Measurements from ENCODE around the gene CCDC158. TPM values are rescaled to one million over a fixed set of nuclear protein-coding genes. Genes with fewer than 3 reads are reported as not detected.

CCDC158 gene
- total and polyA plus RNA-seq, 2 donors (not counting 1 experiment from before 2014, with no cell fraction given): not detected

DNA sequence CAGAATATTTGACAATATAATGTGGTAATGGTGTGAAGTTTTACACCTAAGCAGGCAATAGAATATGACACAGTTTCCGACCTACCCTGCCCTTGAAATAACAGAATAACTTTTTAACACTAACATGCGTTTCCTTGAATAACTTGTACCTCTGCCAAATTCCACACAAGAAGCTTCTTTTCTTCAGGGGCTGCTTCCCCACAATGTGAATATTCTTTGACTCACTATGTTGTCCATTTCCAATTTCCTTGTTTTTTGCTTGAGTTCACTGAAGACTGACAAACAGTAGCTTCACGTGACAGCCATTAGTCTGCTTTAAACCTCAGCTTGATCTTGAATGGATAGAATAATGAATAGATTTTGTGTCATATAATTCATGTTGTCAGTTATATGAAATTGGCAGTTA, 28.4 kb upstream of the CCDC158 start:
- no peak for TF ChIP-seq EZH2 (IDR thresholded peaks at IDR 0.05; ENCODE audit: borderline replicate concordance, insufficient read depth, low read depth, low read length, poor library complexity, severe bottlenecking)
- 92% methylated on average over 2 of the region's 3 CpGs for WGBS (ENCODE audit: insufficient coverage)
- H3K4me3 Mint-ChIP-seq: no peak overlapping the region

GRCh38 chr4:76448211-76448610, 27.3 kb upstream of the CCDC158 start:
- ChIA-PET CTCF (interaction anchor here (1.2 kb wide), 1 partner anchor 16 kb away, joined by 4 read pairs; no protein-coding TSS in a partner anchor), POLR2A (no interaction called here)
- Mint-ChIP-seq H3K9me3 (ENCODE audit: insufficient read depth) (no peaks in the 10 kb centered on the region), H3K4me3 (no peak overlapping the region), H3K27me3 (no peaks in the 10 kb centered on the region), H3K4me1 (no peaks in the 10 kb centered on the region), H3K27ac (no peak overlapping the region)
- H3K4me1 ChIP-seq (ENCODE audit: control insufficient read depth in 2 of 2, insufficient read depth in 2 of 2, low read length in 2 of 2): no peaks in the 10 kb centered on the region
- H3K27me3 ChIP-seq (replicated peaks in 1 of 4; ENCODE audit: control extremely low read depth in 1 of 4, control insufficient read depth in 3 of 4, insufficient read depth in 4 of 4, low read length in 3 of 4): peaks cover 0 to 3% (median 0%) of the 10 kb centered on the region in 4 experiments
- no peak overlapping the region for H3K4me3 ChIP-seq (ENCODE audit: control extremely low read depth in 1 of 5, extremely low read depth in 1 of 5, insufficient read depth in 1 of 5, low read depth in 2 of 5, low read length in 4 of 5)
- H3K79me2 ChIP-seq (ENCODE audit: control insufficient read depth, insufficient read depth, low read length): no peaks in the 10 kb centered on the region
- no peak for TF ChIP-seq CTCF (IDR thresholded peaks at IDR 0.05)
- TF ChIP-seq EZH2 (IDR thresholded peaks at IDR 0.05; ENCODE audit: borderline replicate concordance, insufficient read depth, low read depth, low read length, poor library complexity, severe bottlenecking): no peak
- WGBS (ENCODE audit: insufficient coverage): 91% methylated on average over 3 of the region's 3 CpGs
- intact Hi-C loops (cut with micrococcal nuclease): no loop called here
- no peaks in the 10 kb centered on the region for H4K20me1 ChIP-seq (ENCODE audit: control insufficient read depth, insufficient read depth, low read length, poor library complexity, severe bottlenecking)
- H3K9me3 ChIP-seq (ENCODE audit: control extremely low read depth in 1 of 3, control insufficient read depth in 2 of 3, insufficient read depth in 1 of 3, low read length in 2 of 3): no peaks in the 10 kb centered on the region
- ATAC-seq (ENCODE audit: low read depth) (no peak), DNase-seq (no peak)
- H3K36me3 ChIP-seq (replicated peaks in 1 of 2; ENCODE audit: control extremely low read depth in 1 of 2, control insufficient read depth in 1 of 2, extremely low read depth in 1 of 2, insufficient read depth in 2 of 2, low read length in 1 of 2): no peaks in the 10 kb centered on the region
- H3K4me2 ChIP-seq (replicated peaks; ENCODE audit: low read depth, low read length, poor library complexity, severe bottlenecking): no peak overlapping the region
- no peak overlapping the region for H2AFZ ChIP-seq (ENCODE audit: insufficient read depth, low read depth, low read length, poor library complexity, severe bottlenecking)
- H3K9ac ChIP-seq (ENCODE audit: low read length): no peak overlapping the region
- no peak overlapping the region for H3K27ac ChIP-seq (ENCODE audit: low read length in 2 of 2)

More for the DNA sequence above, 28.4 kb upstream of the CCDC158 start:
- Histone ChIP-seq H3K36me3 (replicated peaks in 1 of 2; ENCODE audit: control extremely low read depth in 1 of 2, control insufficient read depth in 1 of 2, extremely low read depth in 1 of 2, insufficient read depth in 2 of 2, low read length in 1 of 2) (no peaks in the 10 kb centered on the region), H3K4me3 (ENCODE audit: control extremely low read depth in 1 of 5, extremely low read depth in 1 of 5, insufficient read depth in 1 of 5, low read depth in 2 of 5, low read length in 4 of 5) (no peak overlapping the region), H4K20me1 (ENCODE audit: control insufficient read depth, insufficient read depth, low read length, poor library complexity, severe bottlenecking) (no peaks in the 10 kb centered on the region), H3K79me2 (ENCODE audit: control insufficient read depth, insufficient read depth, low read length) (no peaks in the 10 kb centered on the region), H3K9me3 (ENCODE audit: control extremely low read depth in 1 of 3, control insufficient read depth in 2 of 3, insufficient read depth in 1 of 3, low read length in 2 of 3) (no peaks in the 10 kb centered on the region), H3K9ac (ENCODE audit: low read length) (no peak overlapping the region), H3K27me3 (replicated peaks in 1 of 4; ENCODE audit: control extremely low read depth in 1 of 4, control insufficient read depth in 3 of 4, insufficient read depth in 4 of 4, low read length in 3 of 4) (peaks cover 0 to 3% (median 0%) of the 10 kb centered on the region in 4 experiments), H3K4me2 (replicated peaks; ENCODE audit: low read depth, low read length, poor library complexity, severe bottlenecking) (no peak overlapping the region), H3K4me1 (ENCODE audit: control insufficient read depth in 2 of 2, insufficient read depth in 2 of 2, low read length in 2 of 2) (no peaks in the 10 kb centered on the region), H3K27ac (ENCODE audit: low read length in 2 of 2) (no peak overlapping the region), H2AFZ (ENCODE audit: insufficient read depth, low read depth, low read length, poor library complexity, severe bottlenecking) (no peak overlapping the region)
- H3K27me3 Mint-ChIP-seq: peaks cover 5% of the 10 kb centered on the region
- ChIA-PET CTCF (interaction anchor here (0.6 kb wide), 1 partner anchor 19 kb away, joined by 3 read pairs; no protein-coding TSS in a partner anchor), POLR2A (no interaction called here)
- ATAC-seq (ENCODE audit: low read depth) (no peak), DNase-seq (no peak)
- intact Hi-C loops (cut with micrococcal nuclease): no loop called here
- H3K9me3 Mint-ChIP-seq (ENCODE audit: insufficient read depth): no peaks in the 10 kb centered on the region
- H3K4me1 Mint-ChIP-seq: no peaks in the 10 kb centered on the region
- no peak overlapping the region for H3K27ac Mint-ChIP-seq

Measured in B cell (primary cell).